ENCODE results near the gene HS2ST1.

HS2ST1 gene

DNA sequence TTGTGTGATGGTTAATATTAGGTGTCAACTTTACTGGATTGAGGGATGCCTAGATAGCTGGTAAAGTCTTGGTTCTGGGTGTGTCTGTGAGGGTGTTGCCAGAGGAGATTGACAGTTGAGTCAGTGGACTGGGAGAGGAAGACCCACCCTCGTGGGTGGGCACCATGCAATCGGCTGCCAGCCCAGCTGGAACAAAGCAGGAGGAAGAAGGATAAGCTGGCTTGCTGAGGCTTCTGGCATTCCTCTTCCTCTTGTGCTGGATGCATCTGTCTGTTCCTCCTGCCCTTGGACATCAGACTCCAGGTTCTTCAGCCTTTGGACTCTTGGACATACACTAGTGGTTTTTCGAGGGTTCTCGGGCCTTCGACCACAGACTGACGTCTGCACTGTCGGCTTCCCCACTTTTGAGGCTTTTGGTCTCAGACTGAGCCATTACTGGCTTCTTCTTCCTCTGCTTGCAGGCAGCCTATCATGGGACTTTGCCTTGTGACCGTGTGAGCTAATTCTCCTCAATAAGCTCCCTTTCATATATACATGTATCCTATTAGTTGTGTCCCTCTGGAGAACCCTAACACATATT, 230.0 kb downstream of the HS2ST1 start:
- DNase-seq, result no peak

DNA sequence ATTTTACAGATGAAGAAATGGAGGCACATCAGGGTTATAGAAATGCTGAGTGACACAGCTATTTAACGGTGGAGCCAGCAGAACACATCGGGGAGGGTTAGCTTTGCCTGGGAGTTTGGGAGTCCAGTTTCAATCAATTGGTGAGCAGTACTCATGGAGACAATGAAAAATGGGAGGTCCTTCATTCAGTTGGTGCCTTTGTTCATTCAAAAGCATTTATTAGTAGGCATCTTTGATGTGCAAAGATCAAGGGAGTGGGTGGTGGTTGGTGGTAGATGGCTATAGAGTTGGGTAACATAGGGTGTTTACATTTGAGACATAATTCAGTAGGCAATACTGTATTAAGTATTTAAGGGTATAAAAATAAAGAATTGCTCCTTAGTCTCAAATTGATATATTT, 230.5 kb downstream of the HS2ST1 start:
- no peak for DNase-seq

DNA sequence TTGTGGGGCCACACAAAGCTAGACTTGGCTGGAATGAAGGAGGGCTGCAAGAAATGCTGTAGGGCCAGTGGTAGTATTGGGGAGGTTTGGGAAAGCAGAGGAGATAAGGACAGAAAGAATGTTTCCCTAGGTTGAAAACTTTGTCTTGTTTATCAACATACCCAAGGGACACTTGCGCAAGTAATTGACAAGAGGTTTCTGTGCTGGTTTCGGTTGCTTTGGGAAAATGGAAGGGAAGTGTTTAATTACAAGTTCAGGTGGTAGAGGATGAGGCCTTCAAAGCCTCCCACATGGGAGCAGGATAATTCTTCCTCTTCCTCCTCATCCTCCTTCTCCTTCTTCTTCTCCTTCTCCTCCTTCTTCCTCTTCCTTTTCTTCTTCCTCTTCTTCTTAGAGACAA, 232.1 kb downstream of the HS2ST1 start:
- DNase-seq, result no peak

- DNase-seq, result no peak
Measured at GRCh38 chr1:87146986-87147385, 232.6 kb downstream of the HS2ST1 start.

- no peak for DNase-seq
Measured at GRCh38 chr1:87147851-87148250, 233.4 kb downstream of the HS2ST1 start.

GRCh38 chr1:87148661-87149060, 234.2 kb downstream of the HS2ST1 start:
- no peak for DNase-seq

- DNase-seq, result no peak
Measured at GRCh38 chr1:87149241-87150041, 235.0 kb downstream of the HS2ST1 start.

DNA sequence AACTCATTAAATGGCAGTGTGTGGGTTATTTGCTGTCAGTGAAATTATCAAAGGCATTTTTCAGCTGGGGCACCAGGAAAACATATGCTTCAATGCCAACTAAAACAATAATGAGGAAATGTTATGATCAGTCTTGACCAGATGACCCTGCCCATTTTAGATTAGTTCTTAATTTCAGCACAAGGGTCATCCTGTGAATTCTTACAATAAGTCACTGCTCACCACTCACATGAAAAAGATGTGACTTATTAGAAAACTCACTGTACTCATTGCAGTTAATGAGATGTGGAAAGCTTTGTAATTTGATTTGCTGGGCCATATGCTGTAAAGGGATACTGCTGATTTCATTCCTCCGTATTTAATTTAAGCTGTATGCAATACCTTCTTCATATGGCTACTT, 235.7 kb downstream of the HS2ST1 start:
- DNase-seq, result no peak

DNA sequence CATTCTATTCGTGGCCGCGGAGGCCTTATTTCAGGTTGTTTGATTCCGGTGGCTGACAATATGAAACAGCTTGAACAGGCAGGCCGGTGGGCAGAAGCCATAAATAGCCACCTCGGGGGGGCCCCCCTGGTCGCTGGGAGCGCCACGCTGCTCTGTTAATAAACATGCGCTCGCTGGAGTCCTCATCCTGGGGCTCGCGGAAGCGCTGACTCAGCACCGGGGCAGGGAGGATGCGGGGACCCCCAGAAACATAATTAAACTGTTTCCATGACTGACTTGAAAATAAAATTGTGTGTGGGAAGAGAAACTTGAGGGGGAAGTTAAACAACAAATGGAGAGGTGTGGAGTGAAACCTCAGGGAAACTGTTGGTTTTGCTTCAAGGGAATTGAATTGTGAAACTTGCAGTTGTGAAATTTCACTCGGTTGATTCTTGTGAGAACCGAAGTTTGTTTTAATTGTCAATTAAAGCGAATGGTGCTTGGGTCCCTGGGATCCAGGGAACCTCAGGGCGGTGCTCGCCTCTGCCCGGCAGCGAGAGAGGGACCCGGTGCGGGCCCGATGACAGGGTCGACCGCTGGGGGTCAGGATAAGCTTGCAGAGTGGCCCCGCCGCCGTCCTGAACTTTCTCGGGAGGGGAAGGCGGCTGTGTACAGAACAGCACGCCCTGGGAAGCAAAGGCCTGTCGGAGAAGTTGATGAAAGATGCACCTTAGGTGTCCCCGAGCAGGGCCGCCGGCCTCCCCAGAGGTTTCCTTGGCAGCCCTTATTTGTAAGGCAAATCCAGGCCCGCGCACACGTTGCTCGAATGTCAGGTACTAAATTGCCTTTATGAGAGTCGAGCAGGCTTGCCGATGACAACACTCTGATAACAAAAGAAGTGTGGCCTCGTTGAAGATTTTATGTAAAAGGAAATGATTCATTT, 237.3 kb downstream of the HS2ST1 start:
- DNase-seq, result no peak

DNA sequence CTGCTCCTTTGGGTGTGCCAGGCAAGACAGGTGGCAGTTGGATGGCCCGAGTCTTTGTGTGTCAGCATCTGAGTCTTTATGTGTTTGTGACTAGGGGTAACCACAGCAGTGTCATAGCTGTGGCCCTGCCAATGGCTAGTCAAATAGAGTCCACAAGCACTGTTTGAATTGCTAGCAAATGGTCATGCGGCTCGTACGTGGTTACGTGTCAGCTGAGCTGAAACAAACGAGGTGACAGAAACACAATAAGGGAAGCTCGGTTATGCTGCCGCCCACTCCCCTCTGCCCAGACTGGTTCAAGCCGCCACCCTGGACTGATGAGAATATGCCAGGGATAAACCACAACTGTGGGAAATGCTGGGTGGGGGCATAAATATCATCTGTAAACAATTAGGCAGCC, 239.9 kb downstream of the HS2ST1 start:
- no peak for DNase-seq

DNA sequence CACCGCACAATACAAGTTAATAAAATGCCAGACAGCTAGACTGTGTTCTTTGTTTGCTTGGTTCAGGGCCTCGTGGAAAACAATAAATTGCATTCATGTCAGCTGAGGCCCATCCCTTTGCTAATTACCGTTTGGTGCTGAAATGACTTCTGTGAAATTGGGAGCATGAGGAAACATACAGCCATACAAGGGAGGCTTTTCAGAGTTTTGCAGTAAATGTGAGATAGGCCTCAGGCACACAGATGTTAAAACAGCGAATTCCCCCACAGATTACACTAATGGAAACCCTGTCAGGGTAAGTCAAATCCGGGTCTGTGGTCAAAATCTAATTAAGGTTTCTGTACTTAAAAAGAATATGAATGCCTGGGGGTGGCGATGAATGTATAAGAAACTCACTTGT, 240.7 kb downstream of the HS2ST1 start:
- DNase-seq, result peak; percentile 79

DNA sequence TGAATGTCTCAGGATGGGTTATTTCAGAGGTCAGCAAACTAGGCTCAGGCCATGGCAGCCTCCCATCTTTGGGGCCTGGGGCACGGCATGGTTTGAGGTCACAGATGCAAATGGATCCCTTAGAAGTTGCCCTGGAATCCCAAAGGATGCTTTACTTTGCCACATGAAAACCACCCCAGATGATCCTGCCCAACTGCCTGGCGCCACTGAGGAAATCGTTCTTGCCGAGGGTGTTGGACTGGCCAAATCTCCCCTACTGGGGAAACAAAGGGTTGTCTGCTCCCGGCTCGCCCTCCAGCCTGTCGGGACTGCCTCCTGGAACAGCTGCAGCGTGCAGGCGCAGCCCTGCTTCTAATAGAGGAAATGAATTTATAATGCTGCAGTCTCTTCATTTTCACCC, 241.2 kb downstream of the HS2ST1 start:
- no peak for DNase-seq

GRCh38 chr1:87156124-87156523, 241.7 kb downstream of the HS2ST1 start:
- DNase-seq, result no peak

DNA sequence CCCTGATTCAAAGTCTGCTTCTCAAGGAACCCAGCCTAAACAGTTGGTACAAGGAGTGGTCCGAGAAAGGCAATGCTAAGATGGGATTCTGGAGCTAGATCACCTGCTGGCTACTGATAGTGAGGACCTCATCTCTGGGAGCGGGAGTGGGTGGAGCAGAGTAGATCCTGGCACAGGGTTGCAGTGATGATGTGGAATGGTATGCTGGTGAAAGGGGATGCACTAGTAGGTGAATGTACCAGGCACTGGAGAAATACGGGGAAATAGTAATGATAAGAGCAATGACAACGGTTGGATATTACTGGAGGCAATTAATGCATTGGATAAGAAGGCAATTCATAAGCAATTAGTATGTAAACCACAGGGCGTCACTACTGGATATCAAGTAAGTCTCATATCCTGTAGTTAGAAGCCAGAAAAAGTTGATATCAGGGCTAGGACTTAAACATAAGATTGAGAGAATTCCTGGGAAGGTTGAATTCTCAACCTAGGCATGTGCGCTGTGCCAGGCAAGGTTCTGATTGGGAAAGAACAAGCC, 245.0 kb downstream of the HS2ST1 start:
- no peak for DNase-seq
